NCI-H226 (cell line): ENCODE results near the gene GRHPR.

Experiments
- DNase-seq: peaks from one replicate; pipeline ENCODE4 v3.0.0-alpha.2; 2015

The GRHPR gene

GRCh38 chr9:37399336-37399735, 23.2 kb upstream of the GRHPR start:
- DNase-seq: no peak

- DNase-seq: no peak
Observed at GRCh38 chr9:37404590-37404989, 17.9 kb upstream of the GRHPR start.

- DNase-seq: no peak
Observed at GRCh38 chr9:37405350-37405749, 17.1 kb upstream of the GRHPR start.

- DNase-seq: no peak
Observed at GRCh38 chr9:37405764-37406380, 16.6 kb upstream of the GRHPR start.

GRCh38 chr9:37406603-37407401, 15.7 kb upstream of the GRHPR start:
- DNase-seq: no peak

GRCh38 chr9:37407468-37407867, 15.0 kb upstream of the GRHPR start:
- no peak for DNase-seq

- DNase-seq: no peak
Observed at GRCh38 chr9:37408933-37409710, 13.4 kb upstream of the GRHPR start.

- DNase-seq: no peak
Observed at GRCh38 chr9:37410354-37410861, 12.1 kb upstream of the GRHPR start.

GRCh38 chr9:37410969-37411785, 11.3 kb upstream of the GRHPR start:
- DNase-seq: no peak

- peak; percentile 87 for DNase-seq
Observed at GRCh38 chr9:37412431-37413151, 9.9 kb upstream of the GRHPR start.

- peak; percentile 12 for DNase-seq
Observed at GRCh38 chr9:37413311-37413710, 9.2 kb upstream of the GRHPR start.

- no peak for DNase-seq
Observed at GRCh38 chr9:37414503-37414943, 8.0 kb upstream of the GRHPR start.

GRCh38 chr9:37415011-37415719, 7.3 kb upstream of the GRHPR start:
- DNase-seq: peak; percentile 84

GRCh38 chr9:37417252-37417803, 5.2 kb upstream of the GRHPR start:
- DNase-seq: no peak

- no peak for DNase-seq
Observed at GRCh38 chr9:37417857-37418618, 4.5 kb upstream of the GRHPR start.

- DNase-seq: no peak
Observed at GRCh38 chr9:37419204-37419603, 3.3 kb upstream of the GRHPR start.

- DNase-seq: no peak
Observed at GRCh38 chr9:37420271-37421215, 2.0 kb upstream of the GRHPR start.

GRCh38 chr9:37421914-37422288, 595 bp upstream of the GRHPR start:
- DNase-seq: no peak

- no peak for DNase-seq
Observed at GRCh38 chr9:37423508-37423907, 1.0 kb downstream of the GRHPR start.
